Measurements from ENCODE around the gene TXNRD1. TPM values are rescaled to one million over a fixed set of nuclear protein-coding genes. Genes with fewer than 3 reads are reported as not detected.
"Not testable (repeated sequence)": the region's sequence is repeated elsewhere in the genome, so short reads cannot be mapped to it uniquely, and the experiment has no call there.

The TXNRD1 gene
- total RNA-seq, 4 donors from 2014 or later = 76.0 to 141 (median 97.8) TPM

GRCh38 chr12:104171785-104172569, 43.6 kb upstream of the TXNRD1 start:
- Histone ChIP-seq H3K4me1 (peaks cover 0 to 6% of the 10 kb centered on the region in 2 donors), H3K27ac (no peak overlapping the region), H3K9me3 (no peaks in the 10 kb centered on the region), H3K4me3 (no peak overlapping the region), H3K27me3 (no peaks in the 10 kb centered on the region), H3K36me3 (no peaks in the 10 kb centered on the region)
- DNase-seq = no peak
- no peak for TF ChIP-seq CTCF (IDR thresholded peaks at IDR 0.05)
- TF ChIP-seq POLR2A (IDR thresholded peaks at IDR 0.05) = no peak
- intact Hi-C loops (cut with DNase I; ENCODE audit: low total_unique reads) = no loop called here

GRCh38 chr12:104172570-104172947, 43.0 kb upstream of the TXNRD1 start:
- intact Hi-C loops (cut with DNase I; ENCODE audit: low total_unique reads) = no loop called here
- Histone ChIP-seq H3K4me1 (peaks cover 0 to 10% of the 10 kb centered on the region in 2 donors), H3K27me3 (no peaks in the 10 kb centered on the region), H3K4me3 (no peak overlapping the region), H3K36me3 (no peaks in the 10 kb centered on the region), H3K9me3 (no peaks in the 10 kb centered on the region), H3K27ac (no peak overlapping the region)
- no peak for TF ChIP-seq POLR2A (IDR thresholded peaks at IDR 0.05)
- DNase-seq = no peak

- peaks cover 0 to 17% of the 10 kb centered on the region in 2 donors for H3K4me1 ChIP-seq
- DNase-seq; H3K36me3 ChIP-seq; H3K4me3 ChIP-seq; H3K9me3 ChIP-seq; H3K27ac ChIP-seq; intact Hi-C loops (cut with DNase I; ENCODE audit: low total_unique reads); H3K27me3 ChIP-seq: not testable (repeated sequence)
Observed at GRCh38 chr12:104173804-104174203, 41.8 kb upstream of the TXNRD1 start.

- Histone ChIP-seq H3K27me3 (no peaks in the 10 kb centered on the region), H3K9me3 (no peaks in the 10 kb centered on the region), H3K4me3 (no peak overlapping the region), H3K27ac (peak overlapping the region; percentile 82 to 95), H3K4me1 (peaks cover 0 to 20% of the 10 kb centered on the region in 2 donors), H3K36me3 (no peaks in the 10 kb centered on the region)
- DNase-seq = no peak
- intact Hi-C loops (cut with DNase I; ENCODE audit: low total_unique reads) = no loop called here
- no peak for TF ChIP-seq POLR2A (IDR thresholded peaks at IDR 0.05)
- TF ChIP-seq CTCF (IDR thresholded peaks at IDR 0.05) = no peak
Observed at GRCh38 chr12:104175726-104176247, 39.8 kb upstream of the TXNRD1 start.

GRCh38 chr12:104177336-104177662, 38.3 kb upstream of the TXNRD1 start:
- Histone ChIP-seq H3K4me1 (peaks cover 0 to 20% of the 10 kb centered on the region in 2 donors), H3K27me3 (no peaks in the 10 kb centered on the region), H3K36me3 (no peaks in the 10 kb centered on the region), H3K9me3 (no peaks in the 10 kb centered on the region), H3K4me3 (no peak overlapping the region), H3K27ac (peak overlapping the region; percentile 82 to 95)
- TF ChIP-seq CTCF (IDR thresholded peaks at IDR 0.05) = no peak
- DNase-seq = no peak
- intact Hi-C loops (cut with DNase I; ENCODE audit: low total_unique reads) = no loop called here

GRCh38 chr12:104177663-104178501, 37.7 kb upstream of the TXNRD1 start:
- intact Hi-C loops (cut with DNase I; ENCODE audit: low total_unique reads) = no loop called here
- H3K27me3 ChIP-seq = no peaks in the 10 kb centered on the region
- H3K9me3 ChIP-seq = no peaks in the 10 kb centered on the region
- peak overlapping the region; percentile 90 to 95 for H3K27ac ChIP-seq
- no peaks in the 10 kb centered on the region for H3K36me3 ChIP-seq
- H3K4me1 ChIP-seq = peaks cover 0 to 20% of the 10 kb centered on the region in 2 donors
- TF ChIP-seq CTCF (IDR thresholded peaks at IDR 0.05) (peak; percentile 28 to 40 (median 36)), POLR2A (IDR thresholded peaks at IDR 0.05) (no peak)
- DNase-seq = peak; percentile 90 to 96
- H3K4me3 ChIP-seq = no peak overlapping the region

All from uterus (tissue), 4 donors.